ENCODE measurements around the gene SLC6A2.

DNA sequence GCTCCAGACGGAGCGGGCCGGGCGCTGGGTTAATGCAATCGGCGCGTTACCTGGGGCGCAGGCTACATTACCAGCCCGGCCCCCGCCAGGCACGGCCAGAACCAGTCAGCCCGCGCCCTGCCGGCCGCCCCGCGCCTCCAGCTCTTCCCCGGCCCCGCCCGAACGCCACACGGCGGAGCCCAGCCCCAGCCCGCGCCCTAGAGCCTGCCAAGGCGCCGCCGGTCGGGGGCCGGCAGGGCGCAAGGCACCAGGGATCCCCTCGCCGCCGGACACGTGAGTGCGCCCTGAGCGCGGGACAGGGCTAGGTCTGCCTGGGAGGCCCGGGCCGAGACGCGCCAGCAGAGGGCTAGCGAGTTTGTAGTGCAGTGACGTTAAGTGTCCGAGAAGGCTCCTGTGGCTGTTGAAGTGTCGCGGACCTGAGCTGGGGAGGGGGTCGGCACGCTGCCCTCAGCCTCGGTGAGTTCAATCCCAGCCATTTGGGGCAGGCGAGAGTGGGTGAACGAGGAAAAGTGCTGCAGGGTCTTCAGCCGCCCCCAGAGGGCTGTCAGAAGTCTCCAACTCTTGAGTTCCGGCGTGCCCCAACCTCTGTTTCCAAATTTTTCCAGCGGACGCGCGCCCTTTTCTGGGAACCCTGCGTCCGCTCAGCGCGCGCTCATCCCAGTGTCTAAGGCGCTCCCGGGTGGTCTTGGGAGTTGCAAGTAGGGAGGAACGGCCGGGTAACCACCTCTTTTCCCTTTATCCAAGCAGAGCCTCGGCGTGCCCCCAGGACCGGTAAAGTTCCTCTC is at the start of gene SLC6A2:
- TF ChIP-seq CREB1 (CRISPR knock-in tag; IDR thresholded peaks at IDR 0.05; ENCODE audit: low read depth) (peak; percentile 8; the same call in 1 of the 2 replicates), EZH2 (IDR thresholded peaks at IDR 0.05; ENCODE audit: low read depth, unreplicated experiment) (no peak), POLR2AphosphoS5 (IDR thresholded peaks at IDR 0.05; ENCODE audit: low read depth) (no peak), EZH2phosphoT487 (IDR thresholded peaks at IDR 0.05; ENCODE audit: unreplicated experiment) (no peak)
- TF ChIP-seq, protein P1, sequence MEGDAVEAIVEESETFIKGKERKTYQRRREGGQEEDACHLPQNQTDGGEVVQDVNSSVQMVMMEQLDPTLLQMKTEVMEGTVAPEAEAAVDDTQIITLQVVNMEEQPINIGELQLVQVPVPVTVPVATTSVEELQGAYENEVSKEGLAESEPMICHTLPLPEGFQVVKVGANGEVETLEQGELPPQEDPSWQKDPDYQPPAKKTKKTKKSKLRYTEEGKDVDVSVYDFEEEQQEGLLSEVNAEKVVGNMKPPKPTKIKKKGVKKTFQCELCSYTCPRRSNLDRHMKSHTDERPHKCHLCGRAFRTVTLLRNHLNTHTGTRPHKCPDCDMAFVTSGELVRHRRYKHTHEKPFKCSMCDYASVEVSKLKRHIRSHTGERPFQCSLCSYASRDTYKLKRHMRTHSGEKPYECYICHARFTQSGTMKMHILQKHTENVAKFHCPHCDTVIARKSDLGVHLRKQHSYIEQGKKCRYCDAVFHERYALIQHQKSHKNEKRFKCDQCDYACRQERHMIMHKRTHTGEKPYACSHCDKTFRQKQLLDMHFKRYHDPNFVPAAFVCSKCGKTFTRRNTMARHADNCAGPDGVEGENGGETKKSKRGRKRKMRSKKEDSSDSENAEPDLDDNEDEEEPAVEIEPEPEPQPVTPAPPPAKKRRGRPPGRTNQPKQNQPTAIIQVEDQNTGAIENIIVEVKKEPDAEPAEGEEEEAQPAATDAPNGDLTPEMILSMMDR (conservative IDR thresholded peaks at IDR 0.05; ENCODE audit: low read depth in 2 of 2) = peak; percentile 10 to 35; a peak in 2 of 4 replicates
- TF ChIP-seq, protein P2, sequence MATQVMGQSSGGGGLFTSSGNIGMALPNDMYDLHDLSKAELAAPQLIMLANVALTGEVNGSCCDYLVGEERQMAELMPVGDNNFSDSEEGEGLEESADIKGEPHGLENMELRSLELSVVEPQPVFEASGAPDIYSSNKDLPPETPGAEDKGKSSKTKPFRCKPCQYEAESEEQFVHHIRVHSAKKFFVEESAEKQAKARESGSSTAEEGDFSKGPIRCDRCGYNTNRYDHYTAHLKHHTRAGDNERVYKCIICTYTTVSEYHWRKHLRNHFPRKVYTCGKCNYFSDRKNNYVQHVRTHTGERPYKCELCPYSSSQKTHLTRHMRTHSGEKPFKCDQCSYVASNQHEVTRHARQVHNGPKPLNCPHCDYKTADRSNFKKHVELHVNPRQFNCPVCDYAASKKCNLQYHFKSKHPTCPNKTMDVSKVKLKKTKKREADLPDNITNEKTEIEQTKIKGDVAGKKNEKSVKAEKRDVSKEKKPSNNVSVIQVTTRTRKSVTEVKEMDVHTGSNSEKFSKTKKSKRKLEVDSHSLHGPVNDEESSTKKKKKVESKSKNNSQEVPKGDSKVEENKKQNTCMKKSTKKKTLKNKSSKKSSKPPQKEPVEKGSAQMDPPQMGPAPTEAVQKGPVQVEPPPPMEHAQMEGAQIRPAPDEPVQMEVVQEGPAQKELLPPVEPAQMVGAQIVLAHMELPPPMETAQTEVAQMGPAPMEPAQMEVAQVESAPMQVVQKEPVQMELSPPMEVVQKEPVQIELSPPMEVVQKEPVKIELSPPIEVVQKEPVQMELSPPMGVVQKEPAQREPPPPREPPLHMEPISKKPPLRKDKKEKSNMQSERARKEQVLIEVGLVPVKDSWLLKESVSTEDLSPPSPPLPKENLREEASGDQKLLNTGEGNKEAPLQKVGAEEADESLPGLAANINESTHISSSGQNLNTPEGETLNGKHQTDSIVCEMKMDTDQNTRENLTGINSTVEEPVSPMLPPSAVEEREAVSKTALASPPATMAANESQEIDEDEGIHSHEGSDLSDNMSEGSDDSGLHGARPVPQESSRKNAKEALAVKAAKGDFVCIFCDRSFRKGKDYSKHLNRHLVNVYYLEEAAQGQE (IDR thresholded peaks at IDR 0.05; ENCODE audit: unreplicated experiment) = no peak
